GM19035 (cell line): ENCODE measurements around the gene SYNDIG1L.
"Not testable (repeated sequence)": the region's sequence is repeated elsewhere in the genome, so short reads cannot be mapped to it uniquely, and the experiment has no call there.

Experiments
- ATAC-seq: cut with Tn5 transposase; IDR thresholded peaks from one replicate; pipeline ENCODE4 v1.9.1; 2021; ENCODE audit not compliant: unreplicated experiment

The SYNDIG1L gene

DNA sequence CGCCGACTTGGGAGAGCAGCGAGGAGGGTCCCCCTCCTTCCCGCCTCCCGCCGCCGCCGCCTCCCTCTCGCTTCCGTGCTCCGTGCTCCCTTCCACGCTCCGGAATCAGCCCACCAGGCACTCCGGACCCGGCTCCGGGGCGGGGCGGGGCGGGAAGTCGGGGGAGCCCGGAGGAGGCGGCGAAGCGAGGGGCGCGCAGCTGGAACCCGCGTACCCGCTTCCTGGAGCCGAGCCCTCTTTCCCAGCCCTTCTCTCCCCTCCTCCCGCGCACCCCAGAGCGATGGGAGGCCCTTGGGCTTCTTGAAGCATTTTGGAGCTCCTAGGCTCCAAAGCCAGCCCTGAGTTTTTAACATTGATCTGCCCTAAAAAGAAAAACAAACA, at the start of gene SYNDIG1L:
TSS of gene SYNDIG1L (minus strand) at position 9 of the 381 bp plus-strand sequence. CDS start 16,466 bp downstream, outside the sequence.
- no peak for ATAC-seq

DNA sequence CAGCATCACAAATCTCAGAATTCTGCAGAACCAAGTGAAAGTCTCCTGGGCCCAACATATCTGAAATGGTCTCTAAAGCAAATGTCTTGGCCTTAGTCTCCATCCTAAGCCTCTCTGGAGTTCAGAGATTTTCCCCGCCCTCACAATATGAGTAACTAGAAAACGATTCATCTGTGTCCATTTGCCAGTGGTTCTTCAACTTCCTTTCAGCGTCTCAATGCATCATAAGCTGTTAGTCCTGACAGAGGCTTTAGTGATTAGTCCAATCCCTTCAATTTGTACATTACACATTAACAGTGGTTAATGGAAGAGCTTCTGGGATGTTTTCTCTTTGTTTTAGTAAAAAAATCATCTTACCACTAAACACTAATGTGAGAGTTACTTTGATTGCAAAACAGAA, 49.7 kb upstream of the SYNDIG1L start:
- no peak for ATAC-seq

DNA sequence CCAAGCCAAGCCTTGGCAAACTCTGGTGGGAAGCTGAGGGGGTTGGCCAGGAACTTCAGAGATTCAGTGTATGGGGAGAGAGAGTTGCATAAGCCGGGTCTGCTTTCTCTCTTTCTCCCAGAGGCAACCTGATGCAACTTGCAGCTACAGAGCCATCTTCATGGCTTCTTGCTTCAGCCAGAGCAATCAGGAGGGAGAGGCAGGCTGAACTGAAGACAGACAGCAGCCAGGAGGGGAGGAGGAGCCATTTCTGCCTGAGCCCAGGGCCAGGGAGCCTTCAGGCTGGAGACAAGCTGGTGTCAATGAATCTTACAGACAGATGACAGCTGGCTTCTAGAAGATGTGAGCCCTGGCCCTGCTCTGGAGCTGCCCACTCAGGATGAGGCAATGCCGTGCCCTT, 48.4 kb upstream of the SYNDIG1L start:
- ATAC-seq = no peak

DNA sequence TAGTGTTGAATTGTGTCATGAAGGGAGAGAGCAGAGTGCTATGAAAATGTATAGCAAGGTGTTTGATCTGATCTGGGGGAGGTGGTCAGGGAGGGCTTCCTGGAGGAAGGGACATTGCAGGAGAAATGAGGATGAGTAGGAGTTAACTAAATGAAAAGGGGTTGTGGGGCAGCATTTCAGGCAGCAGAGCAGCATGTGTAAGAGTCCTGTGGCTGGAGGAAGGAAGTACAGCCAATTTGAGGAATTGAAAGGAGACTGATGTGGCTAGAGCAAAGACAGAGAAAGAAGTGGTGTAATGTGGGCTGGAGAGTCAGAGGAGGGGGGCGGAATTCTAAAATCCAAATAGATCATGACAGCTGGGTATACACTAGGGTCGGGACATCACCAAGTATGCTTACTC, 46.6 kb upstream of the SYNDIG1L start:
- ATAC-seq = no peak

DNA sequence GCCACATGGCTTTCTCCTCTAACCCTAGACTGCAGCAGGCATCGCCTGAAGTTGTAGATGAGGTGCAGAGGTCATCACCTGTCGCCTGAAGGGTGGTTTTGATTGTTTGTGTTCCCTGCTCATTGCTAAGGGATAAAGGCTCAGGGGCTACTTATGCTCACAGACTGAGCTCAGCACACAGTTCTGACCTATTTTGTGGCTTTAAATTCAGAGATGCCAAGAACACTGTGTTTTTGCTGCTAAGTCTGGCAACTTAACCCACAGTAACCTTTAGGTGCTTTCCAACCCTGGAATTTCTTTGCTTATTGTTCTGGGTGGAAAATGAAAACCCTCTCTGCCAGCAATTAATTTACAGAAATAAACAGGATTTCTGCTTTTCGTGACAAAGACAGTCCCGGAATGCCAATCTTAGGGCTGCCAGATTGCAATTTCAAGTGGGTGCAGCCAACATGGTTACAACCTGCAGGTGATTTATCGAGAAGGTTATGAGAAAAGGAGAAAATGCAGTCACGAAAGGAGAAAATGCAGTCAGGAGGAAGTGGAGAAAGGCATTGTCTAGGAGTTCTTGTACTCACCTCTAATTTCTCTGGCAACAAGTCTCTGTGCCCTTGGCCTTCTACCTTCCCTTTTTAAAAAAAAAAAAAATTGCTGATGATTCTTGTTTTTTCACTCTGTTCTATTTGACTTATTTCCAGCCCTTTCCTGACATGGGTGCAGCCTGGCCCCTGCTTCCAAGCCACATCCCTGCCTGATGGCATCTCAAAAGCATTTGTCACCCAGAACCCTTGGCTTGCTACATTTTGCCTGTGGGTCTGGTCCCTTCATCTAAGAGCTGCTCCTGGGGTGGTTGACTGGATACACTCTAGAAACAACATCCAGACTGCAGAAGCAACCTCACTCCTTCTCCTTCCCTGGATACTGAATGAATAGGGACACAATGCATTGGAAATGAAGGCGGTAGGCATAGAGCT, 43.8 kb upstream of the SYNDIG1L start:
- no peak for ATAC-seq

DNA sequence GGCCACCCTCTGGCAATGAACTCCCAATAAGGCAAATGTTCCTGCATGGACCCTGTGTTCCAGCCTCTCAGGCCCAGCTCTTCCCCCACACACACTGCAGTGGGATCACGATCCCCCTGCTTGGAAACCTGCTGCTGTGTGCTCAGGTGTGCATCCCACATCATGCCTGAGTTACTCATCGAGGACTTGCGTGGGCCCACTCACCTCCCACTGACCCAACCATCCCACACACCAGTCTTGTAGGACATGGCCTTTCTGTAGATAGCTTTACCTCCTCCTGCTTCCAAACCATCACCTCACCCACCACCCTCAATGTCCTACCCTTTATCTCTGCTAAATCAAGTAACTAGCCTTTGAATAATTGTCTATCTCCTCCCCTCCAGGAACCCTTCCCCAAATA, 42.5 kb upstream of the SYNDIG1L start:
- ATAC-seq = no peak

DNA sequence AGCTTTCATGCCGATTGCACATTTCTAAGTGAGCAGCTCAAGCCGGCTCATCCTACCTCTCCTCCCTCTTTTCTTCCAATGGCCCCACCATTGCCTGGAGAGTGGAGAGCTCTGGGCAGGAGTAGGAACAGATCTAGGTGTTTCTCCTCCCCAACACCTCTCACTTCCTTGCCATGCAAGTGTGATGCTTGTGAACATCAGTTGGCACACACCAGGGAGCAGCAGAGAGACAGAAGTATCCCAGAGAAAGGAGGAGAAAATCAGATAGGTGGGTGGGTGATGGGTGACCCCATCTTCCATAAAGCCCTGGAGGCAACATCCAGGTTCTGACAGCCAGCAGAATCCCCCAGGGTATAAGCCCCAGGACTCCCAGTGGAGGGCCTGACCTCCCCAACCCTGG, 39.3 kb upstream of the SYNDIG1L start:
- ATAC-seq = no peak

DNA sequence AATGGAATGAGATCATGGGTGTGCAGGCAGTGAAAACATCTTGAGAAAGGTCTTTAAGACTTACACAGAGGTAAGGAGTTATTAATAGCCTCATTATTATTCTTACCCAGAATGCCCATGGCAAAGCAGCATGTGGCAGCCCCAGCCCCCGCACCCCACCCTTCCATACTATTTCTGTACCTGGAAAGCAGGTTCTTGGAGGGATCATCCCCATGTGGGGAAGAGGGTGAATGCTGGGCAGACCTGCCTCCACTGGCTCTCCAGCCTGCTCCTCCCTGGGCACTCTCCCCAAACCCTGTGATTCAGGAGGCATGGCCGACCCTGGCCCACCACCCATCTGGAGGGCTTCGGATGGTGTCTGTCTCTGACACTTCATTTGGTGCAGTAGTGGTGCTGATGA, 38.8 kb upstream of the SYNDIG1L start:
- ATAC-seq = no peak

DNA sequence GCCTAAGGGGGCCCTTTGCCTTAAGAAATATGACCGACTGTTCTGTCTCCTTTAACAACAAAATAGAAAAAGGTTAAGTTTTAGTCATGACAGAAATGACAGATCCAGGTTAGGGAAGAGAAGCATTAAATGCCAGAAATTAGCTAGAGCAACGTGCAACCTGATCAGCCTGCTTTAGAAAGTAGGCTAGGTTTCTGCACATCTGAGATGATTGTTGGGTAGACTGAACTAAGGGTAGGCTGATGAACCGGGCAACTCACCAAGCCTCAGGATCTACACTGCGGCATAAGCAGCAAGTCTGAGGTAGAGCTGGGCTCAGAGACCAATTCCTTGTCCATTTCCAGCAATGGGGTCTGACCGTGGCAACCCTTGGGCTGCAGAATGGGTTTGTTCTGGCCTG, 37.7 kb upstream of the SYNDIG1L start:
- ATAC-seq = no peak

DNA sequence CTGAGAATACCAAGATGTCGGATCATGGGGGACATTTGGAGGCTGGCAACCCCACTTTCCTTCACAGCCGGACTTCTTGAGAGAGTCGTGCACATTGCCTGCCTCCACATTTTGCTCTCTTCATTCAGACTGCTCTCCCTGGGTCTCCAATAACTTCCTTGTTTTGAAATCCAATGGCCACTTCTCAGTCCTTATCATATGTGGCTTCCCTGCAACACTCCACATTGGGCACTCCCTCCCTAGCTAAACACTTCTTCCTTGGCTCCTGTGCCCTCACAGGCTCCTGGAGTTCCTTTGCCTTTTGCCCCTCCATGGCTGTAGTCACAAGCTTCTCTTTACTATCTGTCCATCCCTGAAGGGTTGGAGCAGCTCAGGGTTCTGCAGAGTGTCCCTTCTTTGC, 37.0 kb upstream of the SYNDIG1L start:
- no peak for ATAC-seq

DNA sequence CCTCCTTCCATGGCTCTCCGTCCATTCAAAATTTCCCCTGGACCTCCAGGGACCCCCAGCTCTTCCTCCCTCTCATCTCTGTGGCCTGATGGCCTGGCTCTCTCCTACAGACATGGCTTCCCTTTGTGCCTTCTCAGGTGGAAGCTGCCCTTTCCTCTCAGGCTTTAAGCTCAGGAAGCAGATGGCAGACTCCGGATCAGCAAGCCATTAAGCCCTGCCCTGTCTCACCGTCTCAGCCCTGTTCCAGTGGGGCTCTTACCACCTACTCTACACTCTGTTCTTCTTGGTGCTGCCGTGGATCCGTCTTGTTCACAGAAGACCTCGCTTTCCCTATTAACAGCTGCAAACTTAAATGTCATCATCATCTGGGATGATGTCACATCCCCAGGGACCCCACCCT, 34.0 kb upstream of the SYNDIG1L start:
- no peak for ATAC-seq

DNA sequence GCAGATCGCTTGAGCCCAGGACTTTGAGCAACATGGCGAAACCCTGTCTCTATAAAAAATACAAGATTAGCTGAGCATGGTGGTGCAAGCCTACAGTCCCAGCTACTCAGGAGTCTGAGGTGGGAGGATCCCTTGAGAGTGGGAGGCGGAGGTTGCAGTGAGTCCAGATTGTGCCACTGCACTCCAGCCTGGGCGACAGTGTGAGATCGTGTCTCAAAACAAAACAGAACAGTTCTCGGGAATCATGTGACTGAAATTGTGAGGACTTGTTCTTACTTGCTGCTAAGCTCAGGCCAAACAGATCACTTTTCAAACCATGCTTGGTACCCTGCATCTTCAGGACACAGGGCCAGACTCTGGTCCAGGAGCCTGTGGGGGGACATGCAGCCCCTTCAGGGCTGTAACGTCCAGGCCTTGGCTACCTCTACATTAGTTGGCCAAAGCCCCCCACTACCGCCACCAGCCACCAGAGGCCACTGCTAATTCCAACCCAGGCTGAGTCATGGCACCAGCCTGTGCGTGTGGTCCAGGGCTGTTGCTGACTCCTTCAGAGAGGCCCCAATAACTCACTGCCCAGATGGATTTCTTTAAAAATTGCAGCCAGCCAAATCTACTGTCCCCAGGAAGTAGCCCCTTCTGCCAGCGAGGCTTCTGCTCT, 33.4 kb upstream of the SYNDIG1L start:
- no peak for ATAC-seq

DNA sequence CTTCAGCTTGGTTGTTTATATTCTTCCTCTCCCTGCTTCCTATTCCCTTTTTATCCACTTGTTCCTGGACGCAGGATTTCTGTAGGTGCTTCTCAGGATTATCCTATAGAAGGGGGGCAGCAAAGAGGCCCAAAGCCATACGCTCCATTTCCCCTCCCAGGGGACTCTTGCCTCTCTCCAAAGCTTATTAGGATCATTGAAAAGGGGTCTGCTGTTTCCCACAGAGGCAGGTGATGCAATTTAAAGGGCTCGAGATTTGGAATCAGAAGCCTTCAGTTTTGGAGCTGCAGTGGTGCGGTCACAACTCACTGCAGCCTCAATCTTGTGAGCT, 31.5 kb upstream of the SYNDIG1L start:
- no peak for ATAC-seq

DNA sequence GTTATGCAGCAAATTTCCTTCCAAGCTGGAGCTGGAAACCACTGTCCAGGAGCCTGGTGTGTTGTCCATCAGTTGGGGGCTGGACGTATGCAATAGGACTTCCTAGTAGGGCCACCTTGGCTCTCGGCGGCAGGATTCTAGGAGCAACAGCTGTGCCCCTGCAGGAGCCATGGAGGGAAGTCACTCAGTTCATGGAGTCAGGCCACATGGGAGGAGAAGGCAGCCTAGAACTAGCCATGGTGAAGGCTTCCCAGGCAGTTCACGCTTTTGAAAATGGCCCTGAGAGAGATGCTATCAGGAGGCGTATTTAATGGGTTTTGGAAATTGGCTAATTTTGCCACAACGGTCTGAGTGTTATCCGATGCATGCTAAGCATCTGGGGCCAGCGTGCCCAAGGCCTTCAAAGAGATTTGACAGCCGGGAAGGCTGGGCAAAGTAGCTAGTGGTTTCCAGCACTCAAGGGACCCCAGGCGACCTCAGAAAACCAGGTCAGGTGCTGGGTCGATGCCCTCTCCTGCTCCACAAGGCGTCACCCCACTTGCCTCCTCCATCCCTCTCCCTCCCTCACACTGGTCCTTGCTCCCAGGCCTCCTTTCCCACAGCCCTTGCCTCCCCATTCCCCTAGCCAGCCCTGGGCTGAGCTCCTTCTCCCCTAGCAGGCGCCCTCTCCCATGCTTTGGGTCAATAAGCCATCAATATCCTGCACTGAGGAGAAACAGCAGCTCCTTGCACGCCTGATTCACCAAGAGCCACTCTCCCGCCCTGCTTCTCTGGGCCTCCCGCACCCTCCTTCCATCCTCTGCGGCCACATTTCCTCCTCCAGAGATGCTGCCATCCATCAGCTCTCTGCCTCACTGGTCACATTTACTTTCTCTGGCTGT, 30.9 kb upstream of the SYNDIG1L start:
- ATAC-seq = no peak

DNA sequence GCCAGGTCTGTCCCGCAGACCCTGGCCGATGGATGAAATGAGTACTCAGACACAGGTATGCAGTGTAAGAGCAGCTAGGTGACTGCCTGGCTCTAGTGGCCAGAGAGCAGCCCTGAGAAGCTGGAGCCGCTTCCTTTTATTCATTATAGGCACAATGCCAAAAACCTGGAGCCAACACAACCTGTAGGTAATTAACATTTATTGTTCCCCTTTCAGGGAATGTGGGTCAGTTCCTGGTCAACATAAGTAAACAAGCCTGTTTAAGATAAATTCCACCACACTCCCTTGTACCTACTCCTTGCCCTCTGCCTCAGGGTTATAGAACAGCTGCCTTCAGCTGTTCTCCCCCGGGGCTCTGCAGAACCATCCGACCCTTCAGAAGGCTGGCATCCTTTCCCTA, 28.4 kb upstream of the SYNDIG1L start:
- not testable (repeated sequence) for ATAC-seq

DNA sequence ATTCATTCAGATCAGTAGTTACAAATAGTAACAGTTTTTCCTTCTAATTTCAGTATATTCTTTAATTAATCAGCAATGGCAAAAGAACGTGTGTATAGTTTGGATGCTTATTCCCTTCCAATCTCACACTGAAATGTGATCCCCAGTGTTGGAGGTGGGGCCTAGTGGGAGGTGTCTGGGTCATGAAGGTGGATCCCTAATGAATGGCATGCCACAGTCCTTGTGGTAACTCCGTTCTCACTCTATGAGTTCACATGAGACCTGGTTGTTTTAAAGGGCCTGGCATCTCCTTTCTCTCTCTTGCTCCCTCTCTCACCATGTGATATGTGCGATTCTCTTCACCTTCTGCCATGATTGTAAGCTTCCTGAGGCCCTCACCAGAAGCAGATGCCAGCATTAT, 18.9 kb upstream of the SYNDIG1L start:
- no peak for ATAC-seq

DNA sequence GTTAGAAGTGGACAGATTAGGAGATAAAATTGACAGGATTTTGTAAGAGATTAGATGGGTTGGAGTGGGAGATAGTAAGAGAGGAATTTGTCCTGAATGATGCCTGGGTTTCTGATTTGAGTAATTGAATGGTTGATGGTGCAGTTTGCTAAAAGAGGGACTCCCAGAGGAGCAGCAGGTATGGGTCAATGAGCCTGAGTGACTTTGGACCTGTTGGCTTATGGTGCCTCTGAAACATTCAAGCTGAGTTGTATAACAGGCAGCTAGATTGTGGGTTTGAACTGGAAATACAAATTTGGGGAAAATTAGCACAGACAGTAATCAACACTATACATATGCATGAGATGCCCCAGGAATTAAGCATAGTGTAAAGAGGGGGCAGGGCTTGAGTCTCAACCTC, 16.7 kb upstream of the SYNDIG1L start:
- ATAC-seq = no peak

DNA sequence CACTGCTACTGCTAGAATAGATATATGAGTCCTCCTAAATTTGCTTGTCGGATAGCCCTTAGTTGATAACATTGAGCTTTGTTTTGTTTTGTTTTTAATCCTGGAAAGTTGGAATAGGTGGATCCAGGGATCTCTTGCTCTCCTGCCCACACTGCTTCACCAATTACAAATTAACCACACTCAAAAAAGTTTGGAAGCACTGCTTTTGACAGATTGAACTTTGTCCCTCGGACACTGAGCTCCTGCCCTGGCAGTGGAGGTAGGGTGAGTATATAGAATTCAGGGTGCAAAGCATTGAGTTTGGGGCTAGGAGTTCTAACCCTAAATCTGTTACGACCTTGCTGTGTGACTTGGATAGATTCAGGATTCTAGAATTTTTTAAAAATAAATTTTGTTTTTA, 15.1 kb upstream of the SYNDIG1L start:
- ATAC-seq = no peak

DNA sequence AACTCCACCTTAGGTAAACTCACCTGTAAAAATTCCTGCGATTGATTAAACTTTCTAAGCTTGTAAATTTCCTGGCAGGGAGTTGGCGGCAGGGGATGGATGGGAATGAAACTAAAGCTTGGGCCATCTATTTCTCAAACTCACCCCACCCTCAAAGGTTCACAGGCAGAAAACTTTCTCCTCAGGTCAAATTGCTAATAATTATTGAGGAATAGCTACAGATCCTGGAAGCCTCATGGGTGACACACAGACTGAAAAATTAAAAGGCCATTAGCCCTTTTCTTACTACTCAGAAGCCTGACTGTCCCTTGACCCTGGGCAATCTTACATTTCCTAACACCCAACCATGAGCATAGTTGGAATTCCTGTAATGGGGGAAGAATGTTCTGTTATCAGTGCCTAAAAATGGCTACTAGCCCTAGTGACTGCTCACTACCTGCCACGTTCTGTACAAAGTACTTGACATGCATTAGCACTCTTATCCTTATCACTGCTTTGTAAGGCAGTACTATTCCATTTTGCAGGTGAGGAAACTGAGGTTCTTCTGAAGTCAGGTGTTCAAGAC, 12.4 kb upstream of the SYNDIG1L start:
- no peak for ATAC-seq

DNA sequence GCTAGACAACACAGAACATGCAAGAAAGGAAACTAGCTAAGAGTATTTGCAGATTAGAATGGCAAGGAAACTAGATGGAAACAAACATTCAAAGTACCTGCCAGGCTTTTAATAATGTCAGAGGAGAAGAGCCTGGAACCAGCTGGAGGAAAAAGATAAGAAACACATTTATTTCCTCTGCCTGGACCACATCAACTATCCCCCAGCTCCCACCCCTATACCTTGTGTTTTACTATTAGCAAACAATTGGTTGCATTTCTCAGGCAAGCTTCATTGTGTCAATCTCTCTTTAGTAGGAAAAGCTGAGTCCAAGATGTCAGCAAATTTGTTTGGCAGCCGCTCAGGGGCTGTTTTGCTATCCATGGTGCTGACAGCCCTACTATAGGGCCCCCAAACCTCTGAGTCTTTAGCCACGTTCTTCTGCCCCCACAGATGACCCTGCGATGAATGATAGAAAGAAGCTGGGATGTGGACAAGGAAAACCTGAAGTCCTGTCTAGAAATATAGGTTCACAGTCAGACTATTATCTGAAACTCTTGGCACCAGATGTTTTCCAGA, 11.6 kb upstream of the SYNDIG1L start:
- ATAC-seq = no peak

DNA sequence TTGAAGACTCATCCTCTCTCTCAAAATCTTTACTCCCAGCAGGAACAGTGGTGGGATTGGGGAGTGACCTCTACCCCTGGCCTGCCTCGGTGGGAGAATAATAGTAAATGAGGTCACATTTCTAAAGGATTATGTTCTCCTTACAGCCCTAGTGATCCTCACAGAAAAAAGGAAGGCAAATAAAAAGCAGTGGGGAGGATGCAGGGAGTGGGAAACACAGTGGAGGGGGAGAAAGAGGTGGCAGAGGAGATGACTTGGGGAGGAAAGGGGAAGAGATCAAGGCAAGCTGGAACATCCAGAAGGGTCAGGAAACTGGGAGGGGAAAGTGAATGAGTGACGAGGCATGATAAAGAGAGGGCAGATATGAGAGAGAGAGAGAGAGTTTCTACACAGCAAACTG, 8.3 kb upstream of the SYNDIG1L start:
- ATAC-seq = no peak
